Measurements from ENCODE around the gene SIGLEC12. TPM values are rescaled to one million over a fixed set of nuclear protein-coding genes. Genes with fewer than 3 reads are reported as not detected.

The SIGLEC12 gene
- total RNA-seq = 1 to 10 TPM in 1 of 3 donors, not detected in 2; 1.8 TPM

- H3K27ac ChIP-seq = no peak within 1 kb of the TSS
- H3K27me3 ChIP-seq = peaks cover 0 to 5% of the 10 kb centered on the region in 2 donors
- no peak for DNase-seq (ENCODE audit: low spot score in 2 of 2)
- H3K9me3 ChIP-seq = peaks cover 13 to 15% of the 10 kb centered on the region in 2 donors
- H3K4me1 ChIP-seq = no peaks in the 10 kb centered on the region
- no peaks in the 10 kb centered on the region for H3K36me3 ChIP-seq
- no peak within 1 kb of the TSS for H3K4me3 ChIP-seq
- TF ChIP-seq POLR2AphosphoS5 (IDR thresholded peaks at IDR 0.05) (no peak), CTCF (IDR thresholded peaks at IDR 0.05) (no peak), POLR2A (IDR thresholded peaks at IDR 0.05) (no peak)
- intact Hi-C loops (cut with DNase I; ENCODE audit: low total_unique reads) = no loop called here
Observed at GRCh38 chr19:51501594-51502263, at the start of gene SIGLEC12. SIGLEC12 (minus strand) TSS chr19:51501800; CDS start chr19:51501733, 67 bp downstream.

GRCh38 chr19:51550848-51551672 is 49.5 kb upstream of the SIGLEC12 start:
- H3K36me3 ChIP-seq = no peaks in the 10 kb centered on the region
- H3K4me3 ChIP-seq = no peak overlapping the region
- peaks cover 0 to 29% of the 10 kb centered on the region in 2 donors for H3K27me3 ChIP-seq
- no peaks in the 10 kb centered on the region for H3K9me3 ChIP-seq
- no peak for DNase-seq (ENCODE audit: low spot score in 2 of 2)
- no peaks in the 10 kb centered on the region for H3K4me1 ChIP-seq
- H3K27ac ChIP-seq = no peak overlapping the region
- intact Hi-C loops (cut with DNase I; ENCODE audit: low total_unique reads) = no loop called here
- no peak for TF ChIP-seq CTCF (IDR thresholded peaks at IDR 0.05)
- no peak for TF ChIP-seq POLR2A (IDR thresholded peaks at IDR 0.05)
- no peak for TF ChIP-seq POLR2AphosphoS5 (IDR thresholded peaks at IDR 0.05)

GRCh38 chr19:51549533-51550324 is 48.1 kb upstream of the SIGLEC12 start:
- Histone ChIP-seq H3K27ac (no peak overlapping the region), H3K36me3 (no peaks in the 10 kb centered on the region), H3K9me3 (no peaks in the 10 kb centered on the region), H3K27me3 (peaks cover 0 to 38% of the 10 kb centered on the region in 2 donors), H3K4me3 (no peak overlapping the region), H3K4me1 (no peaks in the 10 kb centered on the region)
- TF ChIP-seq CTCF (IDR thresholded peaks at IDR 0.05) (no peak), POLR2AphosphoS5 (IDR thresholded peaks at IDR 0.05) (no peak), POLR2A (IDR thresholded peaks at IDR 0.05) (no peak)
- intact Hi-C loops (cut with DNase I; ENCODE audit: low total_unique reads) = no loop called here
- DNase-seq (ENCODE audit: low spot score in 2 of 2) = no peak

GRCh38 chr19:51548891-51549305 is 47.3 kb upstream of the SIGLEC12 start:
- peak in 1 of 2 donors; percentile 24 for DNase-seq (ENCODE audit: low spot score in 2 of 2)
- Histone ChIP-seq H3K9me3 (no peaks in the 10 kb centered on the region), H3K4me1 (no peaks in the 10 kb centered on the region), H3K36me3 (no peaks in the 10 kb centered on the region), H3K27ac (no peak overlapping the region), H3K4me3 (no peak overlapping the region), H3K27me3 (peaks cover 0 to 46% of the 10 kb centered on the region in 2 donors)
- no peak for TF ChIP-seq POLR2AphosphoS5 (IDR thresholded peaks at IDR 0.05)
- no peak for TF ChIP-seq CTCF (IDR thresholded peaks at IDR 0.05)
- no peak for TF ChIP-seq POLR2A (IDR thresholded peaks at IDR 0.05)
- intact Hi-C loops (cut with DNase I; ENCODE audit: low total_unique reads) = no loop called here
